Uterus (tissue), 4 donors: ENCODE data around the gene KRT79. TPM values are rescaled to one million over a fixed set of nuclear protein-coding genes. Genes with fewer than 3 reads are reported as not detected.

Experiments used
- DNase-seq, 2 donors: peaks; one replicate each; pipeline ENCODE4 v3.0.0-alpha.2; 2019 to 2020
- H3K27ac ChIP-seq, 2 donors: fragments of 200-600 bp; sonication (generic); 1 replicate in 1 of 2; 2 replicates in 1 of 2; pipeline ENCODE4 v1.5.1; 2016 to 2018
- H3K27me3 ChIP-seq, 2 donors: fragments of 200-600 bp; sonication (generic); one replicate each; pipeline ENCODE4 v1.5.1; 2018 to 2019; ENCODE audit warnings: control low read depth in 1 of 2
- H3K36me3 ChIP-seq, 2 donors: fragments of 200-600 bp; sonication (generic); one replicate each; pipeline ENCODE4 v1.5.1; 2019; ENCODE audit warnings: control low read depth in 1 of 2
- H3K4me1 ChIP-seq, 2 donors: fragments of 200-600 bp; sonication (generic); one replicate each; pipeline ENCODE4 v1.5.1; 2018 to 2019; ENCODE audit warnings: control low read depth in 1 of 2
- H3K4me3 ChIP-seq, 2 donors: fragments of 200-600 bp; sonication (generic); 1 replicate in 1 of 2; 2 replicates in 1 of 2; pipeline ENCODE4 v1.5.1; 2018 to 2019; ENCODE audit warnings: mild to moderate bottlenecking in 1 of 2
- H3K9me3 ChIP-seq, 2 donors: fragments of 200-600 bp; sonication (generic); one replicate each; pipeline ENCODE4 v1.5.1; 2019; ENCODE audit warnings: control low read depth in 1 of 2
- CTCF ChIP-seq, 4 experiments: fragments of 200-600 bp in 2 of 4; fragments of 450-650 bp in 2 of 4; sonication (generic) in 2 of 4; IDR thresholded peaks; one replicate each; pipeline ENCODE4 v1.5.1; 2016 to 2019; ENCODE audit warnings: antibody characterized with exemption in 4 of 4, mild to moderate bottlenecking in 2 of 4, moderate library complexity in 1 of 4
- POLR2A ChIP-seq, 2 donors: fragments of 450-650 bp; IDR thresholded peaks; one replicate each; pipeline ENCODE4 v1.6.1; 2016; ENCODE audit warnings: antibody characterized with exemption in 2 of 2, mild to moderate bottlenecking in 1 of 2, moderate library complexity in 1 of 2
- intact Hi-C: fragments of 100-400 bp; cut with DNase I; formaldehyde crosslinking; loops from one replicate; pipeline ENCODE4 v1.15.1; 2023; ENCODE audit warnings: low total_unique reads
- total RNA-seq, 4 donors: library from RNA; depleted of rRNA in 3 of 4; stranded (reverse); fragments of >200 nt in 3 of 4; gene quantifications; one replicate each; pipeline versions ENCODE4 v1.1.0 to v1.2.4, GENCODE V29; 2014 to 2023
- donor health status: DM: yes; HTN: yes; CAD: no.

KRT79 gene
- total RNA-seq, 4 donors from 2014 or later = not detected

GRCh38 chr12:52813885-52814709, 20.0 kb downstream of the KRT79 start, which contains the start of gene KRT4:
KRT4 (minus strand) TSS chr12:52814116; CDS start chr12:52814058, 58 bp downstream.
- H3K4me1 ChIP-seq = no peaks in the 10 kb centered on the region
- no peaks in the 10 kb centered on the region for H3K27me3 ChIP-seq
- H3K27ac ChIP-seq = no peak within 1 kb of the TSS
- intact Hi-C loops = no loop called here
- H3K9me3 ChIP-seq = no peaks in the 10 kb centered on the region
- no peak for DNase-seq
- no peak within 1 kb of the TSS for H3K4me3 ChIP-seq
- no peak for TF ChIP-seq CTCF (IDR thresholded peaks at IDR 0.05)
- H3K36me3 ChIP-seq = no peaks in the 10 kb centered on the region

- Histone ChIP-seq H3K36me3 (no peaks in the 10 kb centered on the region), H3K27ac (no peak overlapping the region), H3K9me3 (no peaks in the 10 kb centered on the region), H3K27me3 (no peaks in the 10 kb centered on the region), H3K4me3 (no peak overlapping the region), H3K4me1 (no peaks in the 10 kb centered on the region)
- TF ChIP-seq CTCF (IDR thresholded peaks at IDR 0.05) = no peak
- no peak for DNase-seq
- intact Hi-C loops = no loop called here
Measured at GRCh38 chr12:52813203-52813819, 20.8 kb downstream of the KRT79 start.

GRCh38 chr12:52812749-52813148, 21.4 kb downstream of the KRT79 start:
- no peak for DNase-seq
- H3K27me3 ChIP-seq = no peaks in the 10 kb centered on the region
- no peaks in the 10 kb centered on the region for H3K36me3 ChIP-seq
- H3K27ac ChIP-seq = no peak overlapping the region
- intact Hi-C loops = no loop called here
- no peaks in the 10 kb centered on the region for H3K4me1 ChIP-seq
- no peak overlapping the region for H3K4me3 ChIP-seq
- H3K9me3 ChIP-seq = no peaks in the 10 kb centered on the region
- TF ChIP-seq POLR2A (IDR thresholded peaks at IDR 0.05) = no peak
- no peak for TF ChIP-seq CTCF (IDR thresholded peaks at IDR 0.05)

GRCh38 chr12:52812073-52812400, 22.1 kb downstream of the KRT79 start:
- Histone ChIP-seq H3K4me1 (no peaks in the 10 kb centered on the region), H3K36me3 (no peaks in the 10 kb centered on the region), H3K27ac (no peak overlapping the region), H3K4me3 (no peak overlapping the region), H3K27me3 (no peaks in the 10 kb centered on the region), H3K9me3 (no peaks in the 10 kb centered on the region)
- DNase-seq = no peak
- TF ChIP-seq POLR2A (IDR thresholded peaks at IDR 0.05) = no peak
- TF ChIP-seq CTCF (IDR thresholded peaks at IDR 0.05) = no peak
- intact Hi-C loops = no loop called here
